Muscle layer of duodenum (tissue), 2 donors: Measurements from ENCODE around the gene SYMPK.
A peak's percentile ranks its signal among the peaks of the same experiment; 100 is the strongest.
"Not testable (repeated sequence)": the region's sequence is repeated elsewhere in the genome, so short reads cannot be mapped to it uniquely, and the experiment has no call there.

ENCODE experiments used
- H3K27ac ChIP-seq: one replicate; pipeline ENCODE4 v1.7.0; 2013; ENCODE audit warnings: mild to moderate bottlenecking, low read length
- H3K27me3 ChIP-seq: one replicate; pipeline ENCODE4 v1.7.0; 2013; ENCODE audit warnings: low read depth, mild to moderate bottlenecking, control low read depth, low read length
- H3K36me3 ChIP-seq, 2 donors: one replicate each; pipeline ENCODE4 v1.7.0; 2013; ENCODE audit warnings: low read length in 2 of 2, control low read depth in 1 of 2, mild to moderate bottlenecking in 1 of 2; ENCODE audit not compliant: insufficient read depth in 2 of 2, control insufficient read depth in 1 of 2
- H3K4me1 ChIP-seq, 2 donors: one replicate each; pipeline ENCODE4 v1.7.0; 2013; ENCODE audit warnings: low read length in 2 of 2, mild to moderate bottlenecking in 2 of 2, control low read depth in 1 of 2, moderate library complexity in 1 of 2; ENCODE audit not compliant: insufficient read depth in 2 of 2, control insufficient read depth in 1 of 2
- H3K4me3 ChIP-seq, 2 donors: one replicate each; pipeline ENCODE4 v1.7.0; 2013; ENCODE audit warnings: low read length in 2 of 2, low read depth in 1 of 2, mild to moderate bottlenecking in 1 of 2
- H3K9me3 ChIP-seq, 2 donors: one replicate each; pipeline ENCODE4 v1.7.0; 2013; ENCODE audit warnings: low read length in 2 of 2, control low read depth in 1 of 2, mild to moderate bottlenecking in 1 of 2; ENCODE audit not compliant: control insufficient read depth in 1 of 2
- donor health status: healthy.

The SYMPK gene

DNA sequence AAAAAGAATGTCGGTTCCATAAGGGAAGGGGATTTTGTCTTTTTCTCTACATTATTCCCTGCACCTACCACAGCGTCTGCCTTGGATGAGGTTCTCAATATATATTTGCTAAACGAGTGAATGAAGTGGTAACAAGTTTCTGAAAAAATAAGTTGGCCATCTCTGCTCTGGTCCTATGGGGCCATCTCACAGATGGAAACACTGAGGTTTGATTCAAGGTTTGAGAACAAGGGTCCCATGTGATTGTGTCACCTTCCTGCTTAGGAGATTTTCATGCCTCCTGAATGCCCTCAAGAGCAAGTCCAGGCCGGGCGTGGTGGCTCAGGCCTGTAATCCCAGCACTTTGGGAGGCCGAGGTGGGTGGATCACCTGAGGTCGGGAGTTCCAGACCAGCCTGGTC lies 36.3 kb upstream of the SYMPK start:
- peaks cover 4 to 28% of the 10 kb centered on the region in 2 donors for H3K36me3 ChIP-seq
- no peak overlapping the region for H3K27ac ChIP-seq
- H3K4me1 ChIP-seq = peaks cover 0 to 25% of the 10 kb centered on the region in 2 donors
- H3K4me3 ChIP-seq = no peak overlapping the region
- H3K27me3 ChIP-seq = no peaks in the 10 kb centered on the region
- H3K9me3 ChIP-seq = no peaks in the 10 kb centered on the region

DNA sequence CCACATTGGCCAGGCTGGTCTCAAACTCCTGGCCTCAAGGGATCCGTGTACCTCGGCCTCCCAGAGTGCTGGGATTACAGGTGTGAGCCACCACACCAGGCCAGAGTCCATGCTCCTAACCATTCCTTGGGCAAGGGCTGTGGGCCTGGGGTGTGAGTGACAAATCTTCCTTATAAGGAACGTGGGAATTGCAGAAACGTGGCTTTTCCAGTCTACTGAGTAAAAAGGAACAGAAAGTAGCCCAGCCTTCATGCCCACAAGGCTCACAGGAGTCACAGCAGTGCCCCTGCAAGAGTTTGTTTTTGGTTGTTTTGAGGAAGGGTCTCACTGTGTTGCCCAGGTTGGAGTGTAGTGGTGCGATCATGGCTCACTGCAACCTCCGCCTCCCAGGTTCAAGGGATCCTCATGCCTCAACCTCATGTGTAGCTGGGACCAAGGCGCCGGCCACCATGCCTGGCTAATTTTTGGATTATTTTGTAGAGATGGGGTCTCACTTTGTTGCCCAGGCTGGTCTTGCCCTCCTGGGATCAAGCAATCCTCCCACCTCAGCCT lies 34.4 kb upstream of the SYMPK start:
- Histone ChIP-seq H3K36me3 (peaks cover 4 to 28% of the 10 kb centered on the region in 2 donors), H3K4me1 (peaks cover 0 to 19% of the 10 kb centered on the region in 2 donors), H3K4me3 (no peak overlapping the region), H3K27me3 (no peaks in the 10 kb centered on the region), H3K9me3 (no peaks in the 10 kb centered on the region), H3K27ac (no peak overlapping the region)

DNA sequence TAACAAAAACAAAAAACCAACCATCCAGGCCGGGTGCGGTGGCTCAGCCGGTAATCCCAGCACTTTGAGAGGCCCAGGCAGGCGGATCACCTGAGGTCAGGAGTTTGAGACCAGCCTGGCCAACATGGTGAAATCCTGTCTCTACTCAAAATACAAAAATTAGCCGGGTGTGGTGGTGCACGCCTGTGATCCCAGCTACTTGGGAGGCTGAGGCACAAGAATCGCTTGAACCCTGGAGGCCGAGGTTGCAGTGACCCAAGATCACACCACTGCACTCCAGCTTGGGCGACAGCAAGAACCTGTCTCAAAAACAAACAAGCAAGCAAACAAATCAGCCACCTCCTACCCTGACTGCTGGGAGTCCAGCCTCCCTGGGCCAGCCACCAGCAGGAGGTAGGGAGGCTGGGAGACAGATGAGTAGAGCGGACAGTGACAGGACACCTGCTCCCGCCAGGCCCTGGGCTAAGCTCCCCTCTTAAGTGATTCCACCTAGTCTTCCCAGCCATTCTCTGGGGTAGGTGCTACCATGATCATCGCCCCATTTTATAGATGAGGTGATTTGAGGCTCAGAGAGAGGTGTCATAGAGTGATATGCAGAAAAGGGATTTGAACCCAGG lies 33.1 kb upstream of the SYMPK start:
- H3K4me1 ChIP-seq = peaks cover 0 to 11% of the 10 kb centered on the region in 2 donors
- H3K27ac ChIP-seq, H3K4me3 ChIP-seq, H3K27me3 ChIP-seq, H3K9me3 ChIP-seq: not testable (repeated sequence)
- peaks cover 4 to 28% of the 10 kb centered on the region in 2 donors for H3K36me3 ChIP-seq

DNA sequence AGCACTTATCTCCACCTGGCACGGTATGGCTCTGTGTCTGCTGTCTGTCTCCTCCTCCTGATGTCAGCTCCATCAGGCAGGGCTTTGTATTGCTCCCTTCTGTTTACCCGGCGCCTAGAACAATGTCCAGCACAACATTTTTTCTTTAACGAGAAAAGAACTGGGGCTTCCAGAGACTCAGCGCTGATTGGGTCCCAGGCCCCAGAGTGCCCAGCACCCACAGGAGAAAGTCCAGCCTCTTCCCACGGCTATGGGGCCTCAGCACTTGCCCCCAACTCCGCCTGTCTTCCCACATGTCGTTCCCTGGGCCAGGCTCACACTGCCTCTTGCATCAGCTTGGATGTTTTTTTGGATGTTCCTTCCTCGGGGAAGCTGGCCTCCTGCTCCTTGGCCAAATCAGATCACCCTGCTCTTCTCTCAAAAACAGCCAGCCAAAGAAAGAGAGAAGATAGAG lies 32.6 kb upstream of the SYMPK start:
- Histone ChIP-seq H3K4me1 (peaks cover 0 to 5% of the 10 kb centered on the region in 2 donors), H3K27me3 (no peaks in the 10 kb centered on the region), H3K4me3 (no peak overlapping the region), H3K9me3 (no peaks in the 10 kb centered on the region), H3K27ac (no peak overlapping the region), H3K36me3 (peaks cover 4 to 28% of the 10 kb centered on the region in 2 donors)

DNA sequence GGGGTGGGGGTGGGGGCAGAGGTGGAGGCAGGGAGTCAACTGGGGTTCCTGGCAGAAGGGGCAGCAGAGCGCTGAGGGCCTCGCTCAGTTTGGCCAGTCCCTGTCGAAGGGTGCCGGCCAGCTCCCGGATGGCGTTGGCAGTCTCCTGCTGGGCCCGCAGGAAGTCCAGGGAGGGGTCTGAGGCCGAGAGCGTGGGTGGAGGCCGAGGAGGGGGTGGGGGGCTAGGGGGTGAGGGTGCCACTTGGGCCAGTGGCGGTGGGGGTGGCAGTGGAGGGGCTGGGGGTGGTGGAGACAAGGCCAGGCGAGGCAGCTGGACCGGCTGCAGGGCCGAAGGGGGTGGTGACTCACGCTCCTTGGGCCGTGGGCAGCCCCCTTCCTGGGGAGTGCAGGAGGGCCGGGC lies 27.9 kb upstream of the SYMPK start:
- peaks cover 0 to 3% of the 10 kb centered on the region in 2 donors for H3K4me1 ChIP-seq
- H3K36me3 ChIP-seq = peaks cover 0 to 15% of the 10 kb centered on the region in 2 donors
- H3K4me3 ChIP-seq = no peak overlapping the region
- no peaks in the 10 kb centered on the region for H3K27me3 ChIP-seq
- H3K9me3 ChIP-seq = no peaks in the 10 kb centered on the region
- H3K27ac ChIP-seq = no peak overlapping the region

DNA sequence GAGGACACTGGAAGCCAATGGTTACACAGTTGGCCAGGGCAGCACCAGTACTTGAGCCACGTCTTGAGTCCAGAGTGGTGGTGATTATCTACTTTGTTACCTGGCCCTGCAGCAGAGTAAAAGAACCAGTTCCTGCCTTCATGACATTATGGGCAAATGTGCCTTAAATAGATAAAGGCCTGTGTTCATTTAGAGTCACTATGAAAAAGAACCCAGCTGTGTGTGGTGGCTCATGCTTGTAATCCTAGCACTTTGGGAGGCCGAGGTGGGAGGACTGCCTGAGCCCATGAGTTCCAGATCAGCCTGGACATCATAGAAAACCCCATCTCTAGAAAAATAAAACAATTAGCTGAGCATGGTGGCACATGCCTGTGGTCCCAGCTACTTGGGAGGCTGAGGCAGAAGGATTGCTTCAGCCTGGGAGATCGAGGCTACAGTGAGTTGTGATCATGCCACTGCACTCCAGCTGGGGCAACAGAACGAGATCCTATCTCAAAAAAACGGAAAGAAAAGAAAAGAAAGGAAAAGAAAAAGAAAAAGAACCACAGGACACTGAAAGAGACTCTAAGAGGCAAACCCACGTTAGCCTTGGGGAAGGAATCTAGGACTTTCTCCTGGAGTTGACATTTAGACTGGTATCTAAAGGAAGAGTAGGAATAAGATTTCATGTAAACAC lies 26.4 kb upstream of the SYMPK start:
- Histone ChIP-seq H3K4me3 (no peak overlapping the region), H3K27ac (no peak overlapping the region), H3K4me1 (peaks cover 0 to 14% of the 10 kb centered on the region in 2 donors), H3K27me3 (no peaks in the 10 kb centered on the region), H3K36me3 (peaks cover 0 to 5% of the 10 kb centered on the region in 2 donors), H3K9me3 (no peaks in the 10 kb centered on the region)

DNA sequence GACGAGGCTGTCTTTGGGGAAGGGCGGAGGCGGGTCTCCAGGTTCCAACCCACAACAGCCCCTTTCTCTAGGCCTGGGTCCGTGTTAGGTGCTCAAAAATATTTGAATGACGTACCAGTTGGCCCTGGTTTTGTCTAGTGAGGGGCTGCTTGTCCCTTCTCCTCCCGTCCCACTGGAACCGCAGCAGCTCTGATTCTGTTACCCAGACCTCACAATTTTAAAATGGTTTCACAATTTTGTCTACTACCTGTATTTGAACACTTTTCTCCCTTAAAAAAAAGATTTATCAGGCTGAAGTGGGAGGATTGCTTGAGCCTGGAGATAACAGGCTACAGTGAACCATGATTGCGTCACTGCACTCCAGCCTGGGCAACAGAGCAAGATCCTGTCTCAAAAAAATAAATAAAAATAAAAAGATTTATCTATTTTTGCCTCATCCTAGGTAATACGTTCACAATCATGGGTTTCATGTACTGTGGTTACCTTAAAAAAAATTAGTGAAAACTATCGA lies 24.3 kb upstream of the SYMPK start:
- H3K27me3 ChIP-seq = no peaks in the 10 kb centered on the region
- peak overlapping the region; percentile 73 to 83 for H3K4me3 ChIP-seq
- H3K4me1 ChIP-seq = peaks cover 3 to 34% of the 10 kb centered on the region in 2 donors
- H3K27ac ChIP-seq = peak overlapping the region; percentile 94
- H3K9me3 ChIP-seq = no peaks in the 10 kb centered on the region
- H3K36me3 ChIP-seq = peaks cover 0 to 5% of the 10 kb centered on the region in 2 donors

DNA sequence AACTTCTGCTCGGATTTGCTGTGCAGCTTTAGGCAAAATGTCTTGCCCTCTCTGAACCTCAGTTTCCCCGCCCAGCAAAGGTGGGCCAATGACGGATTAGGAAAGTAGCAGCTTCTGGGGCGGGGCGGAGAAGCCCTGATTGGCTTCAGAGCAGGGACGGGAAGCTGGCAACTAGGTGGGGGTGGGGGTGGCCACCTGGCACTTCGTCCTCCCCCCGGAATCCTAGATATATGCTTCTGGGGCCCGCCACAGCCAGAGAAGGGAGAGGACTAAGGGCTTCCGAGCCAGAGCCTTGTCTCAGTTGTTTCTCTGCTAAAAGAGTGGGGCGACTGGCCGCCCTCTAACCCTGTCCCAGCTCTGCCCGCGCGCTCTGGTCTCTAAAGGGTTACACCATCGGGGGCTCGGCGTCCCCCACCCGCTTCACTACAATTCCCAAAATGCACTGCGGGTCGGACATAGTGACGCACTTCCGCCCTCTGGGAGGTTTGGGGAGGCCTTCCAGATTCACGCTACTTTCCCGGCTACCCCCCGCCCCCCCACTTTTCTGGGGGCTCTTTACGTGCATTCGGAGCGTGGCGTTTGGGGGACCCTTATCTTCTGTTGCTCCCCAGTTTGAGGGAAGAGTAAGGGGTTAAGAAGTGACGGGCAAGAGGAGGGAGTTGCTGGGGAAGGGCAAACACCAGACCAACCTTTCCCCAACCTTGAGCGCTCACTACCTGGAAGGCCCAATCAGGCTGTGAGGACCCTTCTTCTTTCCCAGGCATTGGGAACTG lies 23.7 kb upstream of the SYMPK start:
- H3K9me3 ChIP-seq = no peaks in the 10 kb centered on the region
- peaks cover 0 to 5% of the 10 kb centered on the region in 2 donors for H3K36me3 ChIP-seq
- peaks cover 3 to 38% of the 10 kb centered on the region in 2 donors for H3K4me1 ChIP-seq
- no peaks in the 10 kb centered on the region for H3K27me3 ChIP-seq
- H3K27ac ChIP-seq = peak overlapping the region; percentile 94
- H3K4me3 ChIP-seq = peak overlapping the region; percentile 73 to 83

DNA sequence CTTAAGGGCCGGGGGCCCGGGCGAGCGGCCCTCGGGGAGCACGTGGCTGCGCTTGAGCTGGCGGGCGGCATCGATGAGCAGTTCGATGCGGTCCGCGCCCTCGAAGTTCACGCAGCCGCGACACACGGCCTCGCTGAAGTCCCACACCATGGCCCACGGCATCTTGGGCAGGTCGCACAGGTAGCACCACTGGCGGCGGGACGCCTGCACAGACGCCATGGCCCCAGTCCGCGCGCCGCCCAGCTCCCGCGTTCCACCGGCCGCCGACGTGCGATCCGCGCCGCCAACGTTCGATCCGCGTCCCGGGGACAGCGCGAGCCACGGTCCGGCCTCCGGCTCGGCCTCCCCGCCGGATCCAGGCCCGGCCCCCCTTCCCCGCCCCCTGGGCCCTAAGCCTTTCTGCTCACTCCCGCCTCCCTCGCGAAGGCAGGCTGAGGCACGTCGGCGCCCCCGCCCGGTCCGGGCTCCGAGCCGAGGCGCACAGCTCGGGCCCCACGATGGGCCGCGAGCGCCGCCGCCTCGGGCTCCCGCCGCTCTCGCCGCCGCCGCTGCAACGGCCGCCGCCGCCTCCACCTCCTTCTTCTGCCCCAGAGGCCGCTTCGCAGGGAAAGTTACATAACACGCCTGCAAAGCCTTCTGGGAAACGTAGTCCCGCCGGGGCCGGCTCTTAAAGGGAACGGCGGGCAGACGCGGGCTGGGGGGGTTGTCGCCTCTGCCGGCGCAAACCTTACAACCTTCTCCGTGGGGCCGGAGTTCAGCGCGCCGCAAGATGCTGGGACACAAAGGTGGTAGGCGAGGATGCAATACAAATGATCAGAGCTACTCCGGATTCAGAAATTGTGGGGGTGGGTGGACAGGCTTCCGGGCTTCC lies 22.8 kb upstream of the SYMPK start, which contains the start of gene IRF2BP1:
TSS of gene IRF2BP1 (minus strand) at position 586 of the 871 bp plus-strand sequence. CDS start at position 219, 367 bp downstream.
- Histone ChIP-seq H3K4me1 (peaks cover 3 to 38% of the 10 kb centered on the region in 2 donors), H3K4me3 (peak within 1 kb of the TSS; percentile 73 to 83), H3K27ac (peak within 1 kb of the TSS; percentile 94), H3K36me3 (peaks cover 0 to 5% of the 10 kb centered on the region in 2 donors), H3K9me3 (no peaks in the 10 kb centered on the region), H3K27me3 (no peaks in the 10 kb centered on the region)
